Smooth muscle cell (in vitro differentiated cells): Measurements from ENCODE around the gene ALDH18A1. TPM values are rescaled to one million over a fixed set of nuclear protein-coding genes. Genes with fewer than 3 reads are reported as not detected.
A peak's percentile ranks its signal among the peaks of the same experiment; 100 is the strongest.
"Not testable (repeated sequence)": the region's sequence is repeated elsewhere in the genome, so short reads cannot be mapped to it uniquely, and the experiment has no call there.

Experiments
- DNase-seq: peaks from one replicate; lab custom pipeline; 2025; ENCODE audit not compliant: unreplicated experiment; lab: John Stamatoyannopoulos, UW
- H2AFZ ChIP-seq: fragments of 200-600 bp; sonication (generic); 2 replicates; pipeline ENCODE4 v1.6.0; 2016; ENCODE audit warnings: antibody characterized with exemption, low read depth, mild to moderate bottlenecking
- H3F3A ChIP-seq: fragments of 200-600 bp; sonication (generic); 2 replicates; pipeline ENCODE4 v1.6.0; 2017; ENCODE audit warnings: antibody characterized with exemption, low read depth
- H3K27ac ChIP-seq: fragments of 200-600 bp; sonication (generic); 2 replicates; pipeline ENCODE4 v1.5.1; 2016; ENCODE audit warnings: low read depth, mild to moderate bottlenecking
- H3K27me3 ChIP-seq: fragments of 200-600 bp; sonication (generic); 2 replicates; pipeline ENCODE4 v1.6.1; 2016; ENCODE audit warnings: low read depth, mild to moderate bottlenecking
- H3K36me3 ChIP-seq: fragments of 200-600 bp; sonication (generic); 2 replicates; pipeline ENCODE4 v1.5.1; 2016; ENCODE audit warnings: low read depth
- H3K4me1 ChIP-seq: fragments of 200-600 bp; sonication (generic); 2 replicates; pipeline ENCODE4 v1.5.1; 2016; ENCODE audit warnings: low read depth
- H3K4me2 ChIP-seq: fragments of 200-600 bp; sonication (generic); 2 replicates; pipeline ENCODE4 v1.6.0; 2016; ENCODE audit warnings: mild to moderate bottlenecking
- H3K4me3 ChIP-seq: fragments of 200-600 bp; sonication (generic); 2 replicates; pipeline ENCODE4 v1.5.1; 2016; ENCODE audit warnings: mild to moderate bottlenecking
- H3K79me2 ChIP-seq: fragments of 200-600 bp; sonication (generic); 2 replicates; pipeline ENCODE4 v1.6.0; 2016; ENCODE audit warnings: low read depth, mild to moderate bottlenecking
- H3K9ac ChIP-seq: fragments of 200-600 bp; sonication (generic); 2 replicates; pipeline ENCODE4 v1.6.0; 2016; ENCODE audit warnings: low read depth
- H3K9me3 ChIP-seq: fragments of 200-600 bp; sonication (generic); replicated peaks from 2 replicates; pipeline ENCODE4 v1.5.1; 2016; ENCODE audit warnings: low read depth
- H4K20me1 ChIP-seq: fragments of 200-600 bp; sonication (generic); 2 replicates; pipeline ENCODE4 v1.6.0; 2016; ENCODE audit warnings: low read depth
- CTCF ChIP-seq: fragments of 200-600 bp; sonication (generic); IDR thresholded peaks from 2 replicates; pipeline ENCODE4 v1.5.1; 2017; ENCODE audit warnings: borderline replicate concordance, mild to moderate bottlenecking, antibody characterized with exemption; ENCODE audit not compliant: insufficient read depth, poor library complexity, severe bottlenecking
- WGBS: methylation state at CpG from one replicate; pipeline ENCODE4 v1.1.7; 2016; ENCODE audit warnings: low lambda C conversion rate; 5-methylcytosine and 5-hydroxymethylcytosine counted together
- polyA plus RNA-seq: library from polyadenylated mRNA; unstranded; fragments of >200 nt; fragmentation: Nextera tagmentation; extraction: Ambion mirVana; gene quantifications from 2 replicates; pipeline ENCODE4 v1.2.1, GENCODE V29; 2016
- total RNA-seq: library from RNA; depleted of rRNA; stranded (reverse); fragments of >200 nt; gene quantifications from 2 replicates; pipeline ENCODE4 v1.2.3, GENCODE V29; 2014

ALDH18A1 gene
- total and polyA plus RNA-seq, 2 experiments from 2014 or later, result 98.2 to 124 TPM

- 95% methylated on average over 10 of the region's 10 CpGs for WGBS
- Histone ChIP-seq H4K20me1 (peaks cover 43% of the 10 kb centered on the region), H2AFZ (no peak overlapping the region), H3K4me1 (no peaks in the 10 kb centered on the region), H3K9me3 (no peaks in the 10 kb centered on the region), H3K4me2 (no peak overlapping the region), H3K79me2 (peaks cover 4% of the 10 kb centered on the region), H3K27ac (no peak overlapping the region), H3K9ac (no peak overlapping the region), H3F3A (no peaks in the 10 kb centered on the region), H3K4me3 (no peak overlapping the region), H3K36me3 (peaks cover 50% of the 10 kb centered on the region), H3K27me3 (no peaks in the 10 kb centered on the region)
- TF ChIP-seq CTCF, result no peak
- DNase-seq, result no peak
Measured at GRCh38 chr10:95637140-95637539, 19.4 kb downstream of the ALDH18A1 start.

DNA sequence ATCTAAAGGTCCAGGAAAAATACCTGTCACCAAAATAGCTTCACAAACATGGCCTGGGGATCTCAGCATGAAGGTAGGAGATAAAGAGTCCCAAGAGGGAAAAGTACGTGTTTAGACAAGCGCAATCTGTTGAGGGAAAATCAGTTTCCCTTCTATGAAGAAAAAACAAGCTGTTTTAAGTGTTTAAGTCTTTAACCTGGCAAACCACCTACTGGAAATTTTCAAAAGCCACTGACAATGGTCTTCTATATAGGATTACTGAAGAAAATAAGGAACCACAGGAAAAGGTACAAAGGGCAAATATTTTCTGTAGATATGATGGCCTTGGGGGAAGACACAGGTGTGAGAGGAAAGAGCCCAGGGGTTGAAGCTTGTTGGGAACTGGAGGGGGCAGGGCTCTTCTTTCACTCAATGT is 21.2 kb downstream of the ALDH18A1 start:
- Histone ChIP-seq H3K27ac (no peak overlapping the region), H3K27me3 (no peaks in the 10 kb centered on the region), H3K9me3 (no peaks in the 10 kb centered on the region), H3K79me2 (peaks cover 4% of the 10 kb centered on the region), H3K4me2 (no peak overlapping the region), H3F3A (no peaks in the 10 kb centered on the region), H3K4me3 (no peak overlapping the region), H3K4me1 (no peaks in the 10 kb centered on the region), H3K9ac (no peak overlapping the region), H3K36me3 (peaks cover 45% of the 10 kb centered on the region), H2AFZ (no peak overlapping the region), H4K20me1 (peaks cover 39% of the 10 kb centered on the region)
- 90% methylated on average over 2 of the region's 2 CpGs for WGBS
- TF ChIP-seq CTCF, result no peak
- DNase-seq, result no peak

DNA sequence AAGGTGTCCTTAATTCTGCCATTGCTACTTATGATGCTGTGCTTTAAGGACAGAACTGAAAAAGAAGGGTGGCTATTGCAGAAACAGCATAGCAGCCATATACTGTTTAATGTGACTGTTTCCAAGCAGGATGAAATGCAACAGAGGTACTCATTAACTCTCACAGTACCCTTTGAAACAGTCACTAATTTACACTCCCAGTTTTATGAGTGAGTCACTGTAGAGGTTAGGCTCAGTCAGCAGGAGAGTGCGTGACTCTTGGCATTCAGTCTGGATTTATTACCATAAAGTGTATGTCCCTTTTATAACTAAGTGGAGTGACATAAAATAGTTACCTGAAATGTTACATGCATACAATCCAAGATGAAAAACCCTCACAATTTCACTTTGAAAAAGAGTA is 27.7 kb downstream of the ALDH18A1 start:
- Histone ChIP-seq H3K9ac (no peak overlapping the region), H3K36me3 (peaks cover 44% of the 10 kb centered on the region)
- TF ChIP-seq CTCF, result no peak

DNA sequence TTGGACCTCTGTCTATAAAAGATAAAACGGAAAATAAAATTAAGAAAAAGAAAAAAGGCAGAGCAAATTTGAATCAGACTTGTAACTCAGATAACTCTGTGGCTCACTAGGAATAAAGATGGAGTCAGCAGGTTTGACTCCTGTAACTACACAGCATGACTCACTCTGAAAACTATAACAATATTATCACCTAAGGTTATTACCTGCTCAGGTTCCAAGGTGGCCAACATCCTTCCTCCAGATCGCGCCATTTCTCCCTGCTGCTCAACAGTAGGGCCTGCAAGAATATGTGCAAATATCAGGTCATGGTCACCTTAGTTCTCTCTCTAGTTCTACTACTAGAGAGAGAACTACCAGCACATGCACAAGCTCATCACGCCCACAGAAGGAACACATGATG is 30.0 kb downstream of the ALDH18A1 start:
- TF ChIP-seq CTCF, result no peak
- Histone ChIP-seq H3K27me3 (no peaks in the 10 kb centered on the region), H3K4me3 (no peak overlapping the region), H3K9ac (no peak overlapping the region), H3K36me3 (peaks cover 41% of the 10 kb centered on the region), H3K9me3 (no peaks in the 10 kb centered on the region), H4K20me1 (peaks cover 15% of the 10 kb centered on the region), H3F3A (no peaks in the 10 kb centered on the region), H3K27ac (no peak overlapping the region), H2AFZ (no peak overlapping the region), H3K4me1 (no peaks in the 10 kb centered on the region), H3K79me2 (no peaks in the 10 kb centered on the region), H3K4me2 (no peak overlapping the region)
- DNase-seq, result no peak
- 96% methylated on average over 4 of the region's 4 CpGs for WGBS

More for the DNA sequence above, 27.7 kb downstream of the ALDH18A1 start:
- Histone ChIP-seq H3F3A (no peaks in the 10 kb centered on the region), H3K9me3 (no peaks in the 10 kb centered on the region), H3K79me2 (no peaks in the 10 kb centered on the region), H2AFZ (no peak overlapping the region), H3K27ac (peak overlapping the region; percentile 36), H3K4me1 (no peaks in the 10 kb centered on the region), H3K27me3 (no peaks in the 10 kb centered on the region), H4K20me1 (peaks cover 15% of the 10 kb centered on the region), H3K4me2 (no peak overlapping the region), H3K4me3 (no peak overlapping the region)
- 67% methylated on average over 1 of the region's 1 CpG for WGBS
- no peak for DNase-seq

DNA sequence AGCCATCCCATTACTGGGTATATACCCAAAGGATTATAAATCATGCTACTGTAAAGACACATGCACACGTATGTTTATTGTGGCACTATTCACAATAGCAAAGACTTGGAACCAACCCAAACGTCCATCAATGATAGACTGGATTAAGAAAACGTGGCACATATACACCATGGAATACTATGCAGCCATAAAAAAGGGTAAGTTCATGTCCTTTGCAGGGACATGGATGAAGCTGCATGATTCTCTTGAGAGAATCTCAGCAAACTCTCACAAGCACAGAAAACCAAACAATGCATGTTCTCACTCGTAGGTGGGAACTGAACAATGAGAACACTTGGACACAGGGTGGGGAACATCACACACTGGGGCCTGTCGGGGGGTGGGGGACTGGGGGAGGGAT is 36.1 kb downstream of the ALDH18A1 start:
- not testable (repeated sequence) for H2AFZ ChIP-seq, H3K9me3 ChIP-seq, H3K4me1 ChIP-seq, H3K79me2 ChIP-seq, H3F3A ChIP-seq, H3K9ac ChIP-seq, H3K4me2 ChIP-seq, H3K27ac ChIP-seq, H3K27me3 ChIP-seq, H3K4me3 ChIP-seq, DNase-seq
- 89% methylated on average over 5 of the region's 5 CpGs for WGBS
- Histone ChIP-seq H4K20me1 (peaks cover 30% of the 10 kb centered on the region), H3K36me3 (peaks cover 42% of the 10 kb centered on the region)
